Measurements from ENCODE around the gene SERPINA4. TPM values are rescaled to one million over a fixed set of nuclear protein-coding genes. Genes with fewer than 3 reads are reported as not detected.
A peak's percentile ranks its signal among the peaks of the same experiment; 100 is the strongest.

The SERPINA4 gene
- total and polyA plus RNA-seq, 2 experiments from 2014 or later, result not detected

DNA sequence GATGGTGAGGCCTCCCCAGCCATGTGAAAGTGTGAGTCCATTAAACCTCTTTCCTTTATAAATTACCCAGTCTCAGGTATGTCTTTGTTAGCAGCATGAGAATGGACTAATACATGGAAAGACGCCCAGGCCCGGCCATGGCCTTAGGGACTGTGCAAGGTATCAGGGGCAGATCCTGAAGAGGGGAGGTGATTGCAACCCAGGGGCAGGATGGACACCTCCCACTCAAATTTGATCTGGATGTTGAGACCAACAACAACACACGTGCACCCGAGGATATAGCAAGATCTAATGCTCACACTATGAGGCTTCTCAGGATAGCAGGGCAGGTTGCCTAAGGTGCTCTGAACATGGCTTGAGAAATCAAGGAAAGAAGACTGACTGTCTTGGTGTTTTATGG lies 13.5 kb upstream of the SERPINA4 start (continued):
- TF ChIP-seq, protein P1, sequence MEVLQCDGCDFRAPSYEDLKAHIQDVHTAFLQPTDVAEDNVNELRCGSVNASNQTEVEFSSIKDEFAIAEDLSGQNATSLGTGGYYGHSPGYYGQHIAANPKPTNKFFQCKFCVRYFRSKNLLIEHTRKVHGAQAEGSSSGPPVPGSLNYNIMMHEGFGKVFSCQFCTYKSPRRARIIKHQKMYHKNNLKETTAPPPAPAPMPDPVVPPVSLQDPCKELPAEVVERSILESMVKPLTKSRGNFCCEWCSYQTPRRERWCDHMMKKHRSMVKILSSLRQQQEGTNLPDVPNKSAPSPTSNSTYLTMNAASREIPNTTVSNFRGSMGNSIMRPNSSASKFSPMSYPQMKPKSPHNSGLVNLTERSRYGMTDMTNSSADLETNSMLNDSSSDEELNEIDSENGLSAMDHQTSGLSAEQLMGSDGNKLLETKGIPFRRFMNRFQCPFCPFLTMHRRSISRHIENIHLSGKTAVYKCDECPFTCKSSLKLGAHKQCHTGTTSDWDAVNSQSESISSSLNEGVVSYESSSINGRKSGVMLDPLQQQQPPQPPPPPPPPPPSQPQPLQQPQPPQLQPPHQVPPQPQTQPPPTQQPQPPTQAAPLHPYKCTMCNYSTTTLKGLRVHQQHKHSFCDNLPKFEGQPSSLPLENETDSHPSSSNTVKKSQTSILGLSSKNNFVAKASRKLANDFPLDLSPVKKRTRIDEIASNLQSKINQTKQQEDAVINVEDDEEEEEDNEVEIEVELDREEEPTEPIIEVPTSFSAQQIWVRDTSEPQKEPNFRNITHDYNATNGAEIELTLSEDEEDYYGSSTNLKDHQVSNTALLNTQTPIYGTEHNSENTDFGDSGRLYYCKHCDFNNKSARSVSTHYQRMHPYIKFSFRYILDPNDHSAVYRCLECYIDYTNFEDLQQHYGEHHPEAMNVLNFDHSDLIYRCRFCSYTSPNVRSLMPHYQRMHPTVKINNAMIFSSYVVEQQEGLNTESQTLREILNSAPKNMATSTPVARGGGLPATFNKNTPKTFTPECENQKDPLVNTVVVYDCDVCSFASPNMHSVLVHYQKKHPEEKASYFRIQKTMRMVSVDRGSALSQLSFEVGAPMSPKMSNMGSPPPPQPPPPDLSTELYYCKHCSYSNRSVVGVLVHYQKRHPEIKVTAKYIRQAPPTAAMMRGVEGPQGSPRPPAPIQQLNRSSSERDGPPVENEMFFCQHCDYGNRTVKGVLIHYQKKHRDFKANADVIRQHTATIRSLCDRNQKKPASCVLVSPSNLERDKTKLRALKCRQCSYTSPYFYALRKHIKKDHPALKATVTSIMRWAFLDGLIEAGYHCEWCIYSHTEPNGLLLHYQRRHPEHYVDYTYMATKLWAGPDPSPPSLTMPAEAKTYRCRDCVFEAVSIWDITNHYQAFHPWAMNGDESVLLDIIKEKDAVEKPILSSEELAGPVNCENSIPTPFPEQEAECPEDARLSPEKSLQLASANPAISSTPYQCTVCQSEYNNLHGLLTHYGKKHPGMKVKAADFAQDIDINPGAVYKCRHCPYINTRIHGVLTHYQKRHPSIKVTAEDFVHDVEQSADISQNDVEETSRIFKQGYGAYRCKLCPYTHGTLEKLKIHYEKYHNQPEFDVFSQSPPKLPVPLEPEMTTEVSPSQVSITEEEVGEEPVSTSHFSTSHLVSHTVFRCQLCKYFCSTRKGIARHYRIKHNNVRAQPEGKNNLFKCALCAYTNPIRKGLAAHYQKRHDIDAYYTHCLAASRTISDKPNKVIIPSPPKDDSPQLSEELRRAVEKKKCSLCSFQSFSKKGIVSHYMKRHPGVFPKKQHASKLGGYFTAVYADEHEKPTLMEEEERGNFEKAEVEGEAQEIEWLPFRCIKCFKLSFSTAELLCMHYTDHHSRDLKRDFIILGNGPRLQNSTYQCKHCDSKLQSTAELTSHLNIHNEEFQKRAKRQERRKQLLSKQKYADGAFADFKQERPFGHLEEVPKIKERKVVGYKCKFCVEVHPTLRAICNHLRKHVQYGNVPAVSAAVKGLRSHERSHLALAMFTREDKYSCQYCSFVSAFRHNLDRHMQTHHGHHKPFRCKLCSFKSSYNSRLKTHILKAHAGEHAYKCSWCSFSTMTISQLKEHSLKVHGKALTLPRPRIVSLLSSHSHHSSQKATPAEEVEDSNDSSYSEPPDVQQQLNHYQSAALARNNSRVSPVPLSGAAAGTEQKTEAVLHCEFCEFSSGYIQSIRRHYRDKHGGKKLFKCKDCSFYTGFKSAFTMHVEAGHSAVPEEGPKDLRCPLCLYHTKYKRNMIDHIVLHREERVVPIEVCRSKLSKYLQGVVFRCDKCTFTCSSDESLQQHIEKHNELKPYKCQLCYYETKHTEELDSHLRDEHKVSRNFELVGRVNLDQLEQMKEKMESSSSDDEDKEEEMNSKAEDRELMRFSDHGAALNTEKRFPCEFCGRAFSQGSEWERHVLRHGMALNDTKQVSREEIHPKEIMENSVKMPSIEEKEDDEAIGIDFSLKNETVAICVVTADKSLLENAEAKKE (CRISPR knock-in tag; IDR thresholded peaks at IDR 0.05), result no peak

DNA sequence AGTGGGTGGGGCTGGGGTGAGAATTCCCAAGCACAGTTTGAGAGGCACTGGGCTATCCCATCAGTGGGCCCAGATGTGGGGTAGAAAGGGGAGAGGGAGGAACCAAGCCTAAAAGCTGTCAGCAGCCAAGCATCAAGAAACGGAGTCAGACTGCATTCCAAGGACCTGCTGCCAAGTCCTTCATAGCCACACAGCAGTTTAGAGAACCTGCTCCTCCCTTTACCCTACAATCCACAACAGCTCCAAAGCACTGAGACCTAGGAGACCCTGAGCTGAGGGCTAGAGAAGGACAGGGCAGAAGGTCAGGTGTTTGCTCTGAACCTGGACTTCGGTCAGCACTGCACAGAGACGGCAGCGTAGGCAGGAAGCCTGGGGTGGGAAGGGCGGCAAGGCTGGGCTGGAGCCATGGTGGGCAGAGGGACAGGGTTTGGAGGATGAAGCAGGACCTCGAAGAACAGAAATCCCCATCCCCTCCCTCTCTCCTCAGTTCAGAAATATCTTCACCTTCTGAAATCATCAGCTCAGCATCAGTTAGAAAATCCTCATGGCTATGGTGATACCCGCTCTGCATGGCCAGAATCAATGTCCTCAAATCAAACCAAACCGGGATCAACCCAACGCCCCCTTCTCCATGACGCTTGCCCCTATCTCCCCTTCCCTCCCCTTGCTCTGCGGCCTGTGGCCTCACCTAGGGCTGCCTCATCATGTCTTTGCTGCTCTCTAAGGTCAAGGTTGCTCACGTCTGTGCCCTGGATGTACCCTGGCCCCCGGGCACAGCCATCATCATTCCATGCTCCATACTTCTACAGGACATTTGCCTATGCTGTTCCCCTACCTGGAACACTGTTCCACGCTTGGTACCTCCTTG lies 12.9 kb upstream of the SERPINA4 start:
- no peaks in the 10 kb centered on the region for H3F3A ChIP-seq (replicated peaks; ENCODE audit: low read depth)
- H3K4me3 ChIP-seq, result no peak overlapping the region
- peaks cover 11% of the 10 kb centered on the region for H3K27me3 Mint-ChIP-seq (ENCODE audit: insufficient read depth, low read depth, poor library complexity)
- no peak overlapping the region for H3K27ac Mint-ChIP-seq
- H3K4me3 Mint-ChIP-seq, result no peak overlapping the region
- H3K36me3 ChIP-seq (ENCODE audit: insufficient read depth), result no peaks in the 10 kb centered on the region
- no peaks in the 10 kb centered on the region for H3K79me2 ChIP-seq (replicated peaks; ENCODE audit: insufficient read depth)
- peaks cover 7% of the 10 kb centered on the region; the same call in 1 of the 2 replicates for H3K4me1 ChIP-seq (ENCODE audit: insufficient read depth)
- peak overlapping the region; percentile 80 for H2AFZ ChIP-seq
- no peaks in the 10 kb centered on the region for H3K36me3 Mint-ChIP-seq (ENCODE audit: low read depth)
- DNase-seq (ENCODE audit: low spot score) (no peak), ATAC-seq (no peak)
- H3K9me3 Mint-ChIP-seq, result no peaks in the 10 kb centered on the region; the same call in 2 of the 3 replicates
- H3K9me2 ChIP-seq (ENCODE audit: insufficient read depth), result no peaks in the 10 kb centered on the region
- H3K27ac ChIP-seq (ENCODE audit: low read depth), result no peak overlapping the region
- no peaks in the 10 kb centered on the region for H3K27me3 ChIP-seq (ENCODE audit: insufficient read depth)
- H3K4me2 ChIP-seq, result no peak overlapping the region
- peaks cover 10% of the 10 kb centered on the region for H3K4me1 Mint-ChIP-seq
- H4K20me1 ChIP-seq (replicated peaks; ENCODE audit: insufficient read depth), result no peaks in the 10 kb centered on the region
- no peak for TF ChIP-seq STAT1 (IDR thresholded peaks at IDR 0.05; ENCODE audit: unreplicated experiment)
- TF ChIP-seq JUNB (IDR thresholded peaks at IDR 0.05; ENCODE audit: unreplicated experiment), result no peak
- TF ChIP-seq EZH2 (IDR thresholded peaks at IDR 0.05; ENCODE audit: low read depth, unreplicated experiment), result no peak
- TF ChIP-seq, protein P2, sequence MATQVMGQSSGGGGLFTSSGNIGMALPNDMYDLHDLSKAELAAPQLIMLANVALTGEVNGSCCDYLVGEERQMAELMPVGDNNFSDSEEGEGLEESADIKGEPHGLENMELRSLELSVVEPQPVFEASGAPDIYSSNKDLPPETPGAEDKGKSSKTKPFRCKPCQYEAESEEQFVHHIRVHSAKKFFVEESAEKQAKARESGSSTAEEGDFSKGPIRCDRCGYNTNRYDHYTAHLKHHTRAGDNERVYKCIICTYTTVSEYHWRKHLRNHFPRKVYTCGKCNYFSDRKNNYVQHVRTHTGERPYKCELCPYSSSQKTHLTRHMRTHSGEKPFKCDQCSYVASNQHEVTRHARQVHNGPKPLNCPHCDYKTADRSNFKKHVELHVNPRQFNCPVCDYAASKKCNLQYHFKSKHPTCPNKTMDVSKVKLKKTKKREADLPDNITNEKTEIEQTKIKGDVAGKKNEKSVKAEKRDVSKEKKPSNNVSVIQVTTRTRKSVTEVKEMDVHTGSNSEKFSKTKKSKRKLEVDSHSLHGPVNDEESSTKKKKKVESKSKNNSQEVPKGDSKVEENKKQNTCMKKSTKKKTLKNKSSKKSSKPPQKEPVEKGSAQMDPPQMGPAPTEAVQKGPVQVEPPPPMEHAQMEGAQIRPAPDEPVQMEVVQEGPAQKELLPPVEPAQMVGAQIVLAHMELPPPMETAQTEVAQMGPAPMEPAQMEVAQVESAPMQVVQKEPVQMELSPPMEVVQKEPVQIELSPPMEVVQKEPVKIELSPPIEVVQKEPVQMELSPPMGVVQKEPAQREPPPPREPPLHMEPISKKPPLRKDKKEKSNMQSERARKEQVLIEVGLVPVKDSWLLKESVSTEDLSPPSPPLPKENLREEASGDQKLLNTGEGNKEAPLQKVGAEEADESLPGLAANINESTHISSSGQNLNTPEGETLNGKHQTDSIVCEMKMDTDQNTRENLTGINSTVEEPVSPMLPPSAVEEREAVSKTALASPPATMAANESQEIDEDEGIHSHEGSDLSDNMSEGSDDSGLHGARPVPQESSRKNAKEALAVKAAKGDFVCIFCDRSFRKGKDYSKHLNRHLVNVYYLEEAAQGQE (IDR thresholded peaks at IDR 0.05; ENCODE audit: unreplicated experiment), result no peak
- TF ChIP-seq CREB1 (CRISPR knock-in tag; IDR thresholded peaks at IDR 0.05; ENCODE audit: low read depth), result no peak
- TF ChIP-seq, protein P3, sequence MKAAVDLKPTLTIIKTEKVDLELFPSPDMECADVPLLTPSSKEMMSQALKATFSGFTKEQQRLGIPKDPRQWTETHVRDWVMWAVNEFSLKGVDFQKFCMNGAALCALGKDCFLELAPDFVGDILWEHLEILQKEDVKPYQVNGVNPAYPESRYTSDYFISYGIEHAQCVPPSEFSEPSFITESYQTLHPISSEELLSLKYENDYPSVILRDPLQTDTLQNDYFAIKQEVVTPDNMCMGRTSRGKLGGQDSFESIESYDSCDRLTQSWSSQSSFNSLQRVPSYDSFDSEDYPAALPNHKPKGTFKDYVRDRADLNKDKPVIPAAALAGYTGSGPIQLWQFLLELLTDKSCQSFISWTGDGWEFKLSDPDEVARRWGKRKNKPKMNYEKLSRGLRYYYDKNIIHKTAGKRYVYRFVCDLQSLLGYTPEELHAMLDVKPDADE (IDR thresholded peaks at IDR 0.05), result no peak
- TF ChIP-seq POLR2AphosphoS5 (IDR thresholded peaks at IDR 0.05; ENCODE audit: low read depth), result no peak

All from GM23338 (cell line).